CD14-positive monocyte (primary cell): ENCODE measurements around the gene TERB1. TPM values are rescaled to one million over a fixed set of nuclear protein-coding genes. Genes with fewer than 3 reads are reported as not detected.

ENCODE experiments used
- DNase-seq, 3 donors: peaks; one replicate each; pipeline ENCODE4 v3.0.0-alpha.2; 2011 to 2022
- H2AFZ ChIP-seq: 2 replicates; pipeline ENCODE4 v1.6.0; 2012; ENCODE audit warnings: mild to moderate bottlenecking, low read depth, low read length, inconsistent platforms; ENCODE audit not compliant: insufficient read depth, poor library complexity, severe bottlenecking
- H3K27ac ChIP-seq, 2 donors: 1 replicate in 1 of 2; 2 replicates in 1 of 2; pipeline ENCODE4 v1.5.1; 2012 to 2013; ENCODE audit warnings: low read length in 2 of 2, control low read depth in 1 of 2, inconsistent platforms in 1 of 2, low read depth in 1 of 2, mild to moderate bottlenecking in 1 of 2
- H3K27me3 ChIP-seq, 2 donors: one replicate each; pipeline versions ENCODE4 v1.6.0 to v1.6.1; 2011 to 2013; ENCODE audit warnings: low read length in 2 of 2; ENCODE audit not compliant: control insufficient read depth in 2 of 2, insufficient read depth in 2 of 2
- H3K36me3 ChIP-seq, 2 donors: replicated peaks in 1 of 2; 1 replicate in 1 of 2; 2 replicates in 1 of 2; pipeline versions ENCODE4 v1.5.1 to v1.6.1; 2012 to 2013; ENCODE audit warnings: low read length in 2 of 2, control low read depth in 1 of 2, inconsistent platforms in 1 of 2, mild to moderate bottlenecking in 1 of 2; ENCODE audit not compliant: insufficient read depth in 2 of 2, control insufficient read depth in 1 of 2
- H3K4me1 ChIP-seq, 2 donors: 1 replicate in 1 of 2; 2 replicates in 1 of 2; pipeline versions ENCODE4 v1.5.1 to v1.6.1; 2012 to 2013; ENCODE audit warnings: low read length in 2 of 2, control low read depth in 1 of 2, inconsistent platforms in 1 of 2, mild to moderate bottlenecking in 1 of 2, moderate library complexity in 1 of 2; ENCODE audit not compliant: insufficient read depth in 2 of 2, control insufficient read depth in 1 of 2
- H3K4me2 ChIP-seq: replicated peaks from 2 replicates; pipeline ENCODE3; 2012; ENCODE audit warnings: low read length, moderate library complexity, mild to moderate bottlenecking; ENCODE audit not compliant: poor library complexity, severe bottlenecking; ENCODE audit errors: extremely low read depth
- H3K4me3 ChIP-seq, 3 experiments: fragments of 200-600 bp in 1 of 3; sonication (generic) in 1 of 3; replicated peaks in 1 of 3; 1 replicate in 2 of 3; 2 replicates in 1 of 3; pipeline ENCODE4 v1.5.1; 2011 to 2013; ENCODE audit warnings: low read length in 3 of 3, mild to moderate bottlenecking in 3 of 3, control low read depth in 2 of 3, low read depth in 2 of 3, inconsistent platforms in 1 of 3, moderate library complexity in 1 of 3
- H3K79me2 ChIP-seq: 2 replicates; pipeline ENCODE4 v1.6.0; 2012; ENCODE audit warnings: mild to moderate bottlenecking, control low read depth, inconsistent platforms, low read length, moderate library complexity; ENCODE audit not compliant: insufficient read depth
- H3K9ac ChIP-seq: 2 replicates; pipeline ENCODE4 v1.6.0; 2017; ENCODE audit warnings: low read length, mild to moderate bottlenecking; ENCODE audit not compliant: insufficient read depth, poor library complexity, severe bottlenecking
- H3K9me3 ChIP-seq, 2 donors: replicated peaks in 1 of 2; 1 replicate in 1 of 2; 2 replicates in 1 of 2; pipeline versions ENCODE4 v1.5.1 to v1.6.1; 2012 to 2013; ENCODE audit warnings: low read length in 2 of 2, control low read depth in 1 of 2; ENCODE audit not compliant: control insufficient read depth in 1 of 2, insufficient read depth in 1 of 2
- H4K20me1 ChIP-seq: 2 replicates; pipeline ENCODE4 v1.6.0; 2012; ENCODE audit warnings: mild to moderate bottlenecking, low read length, control low read depth, moderate library complexity; ENCODE audit not compliant: insufficient read depth
- H3K27ac Mint-ChIP-seq, 7 donors: one replicate each; pipeline ENCODE4 v1.8.0; 2020; ENCODE audit warnings: mild to moderate bottlenecking in 7 of 7, mixed read lengths in 7 of 7, moderate library complexity in 6 of 7, inconsistent platforms in 2 of 7
- H3K27me3 Mint-ChIP-seq, 3 donors: one replicate each; pipeline ENCODE4 v1.8.0; 2021 to 2022; ENCODE audit warnings: low read depth in 3 of 3, mild to moderate bottlenecking in 3 of 3, mixed read lengths in 3 of 3, moderate library complexity in 3 of 3, inconsistent platforms in 1 of 3
- H3K36me3 Mint-ChIP-seq, 2 donors: one replicate each; pipeline ENCODE4 v1.8.0; 2020; ENCODE audit warnings: mixed read lengths in 2 of 2, inconsistent platforms in 1 of 2, mild to moderate bottlenecking in 1 of 2
- H3K4me1 Mint-ChIP-seq: one replicate; pipeline ENCODE4 v1.8.0; 2020; ENCODE audit warnings: mild to moderate bottlenecking, mixed read lengths
- H3K4me3 Mint-ChIP-seq, 2 donors: one replicate each; pipeline ENCODE4 v1.8.0; 2020; ENCODE audit warnings: mild to moderate bottlenecking in 2 of 2, mixed read lengths in 2 of 2, moderate library complexity in 1 of 2
- H3K9me3 Mint-ChIP-seq, 7 donors: one replicate each; pipeline ENCODE4 v1.8.0; 2020 to 2022; ENCODE audit warnings: mixed read lengths in 7 of 7, mild to moderate bottlenecking in 6 of 7, moderate library complexity in 6 of 7, inconsistent platforms in 2 of 7
- WGBS: methylation state at CpG from one replicate; pipeline ENCODE4 v1.1.5; 2013; ENCODE audit warnings: missing lambda C conversion rate; ENCODE audit not compliant: insufficient coverage; 5-methylcytosine and 5-hydroxymethylcytosine counted together
- intact Hi-C, 2 donors: fragments of 100-400 bp; cut with micrococcal nuclease; formaldehyde crosslinking; loops; one replicate each; pipeline versions ENCODE4 v1.15.0 to v1.15.1; 2023
- polyA plus RNA-seq, 3 donors: library from polyadenylated mRNA; depleted of rRNA in 1 of 3; unstranded in 2 of 3; stranded (reverse) in 1 of 3; fragments of 300-500 nt in 2 of 3; fragments of >200 nt in 1 of 3; fragmentation: Illumina TruSeq in 2 of 3; gene quantifications; 1 replicate in 2 of 3; 2 replicates in 1 of 3; pipeline ENCODE4 v1.2.3, GENCODE V29; 2012 to 2021
- TF ChIP-seq, protein P1 (sequence below): fragments of 200-600 bp; IDR thresholded peaks from one replicate; pipeline ENCODE4 v1.8.0; 2022; ENCODE audit warnings: antibody characterized with exemption, mild to moderate bottlenecking

TERB1 gene
- polyA plus RNA-seq, 3 donors = not detected

GRCh38 chr16:66705790-66706505, 95.4 kb downstream of the TERB1 start:
- H3K36me3 Mint-ChIP-seq = no peaks in the 10 kb centered on the region
- H3K9me3 ChIP-seq = no peaks in the 10 kb centered on the region
- no peak overlapping the region for H3K4me3 Mint-ChIP-seq
- H2AFZ ChIP-seq = no peak overlapping the region
- H3K9me3 Mint-ChIP-seq = peaks cover 0 to 3% (median 0%) of the 10 kb centered on the region in 7 donors
- no peak overlapping the region for H3K4me3 ChIP-seq
- H3K27ac ChIP-seq = no peak overlapping the region
- intact Hi-C loops = no loop called here
- DNase-seq = no peak
- peaks cover 35% of the 10 kb centered on the region for H3K4me1 Mint-ChIP-seq
- no peaks in the 10 kb centered on the region for H3K36me3 ChIP-seq
- peaks cover 2 to 5% (median 2%) of the 10 kb centered on the region in 3 donors for H3K27me3 Mint-ChIP-seq
- WGBS = 100% methylated on average over 8 of the region's 11 CpGs
- peaks cover 32 to 35% of the 10 kb centered on the region in 2 donors for H3K4me1 ChIP-seq
- no peaks in the 10 kb centered on the region for H4K20me1 ChIP-seq
- H3K9ac ChIP-seq = no peak overlapping the region
- no peaks in the 10 kb centered on the region for H3K27me3 ChIP-seq
- no peak overlapping the region for H3K4me2 ChIP-seq
- H3K27ac Mint-ChIP-seq = no peak overlapping the region
- TF ChIP-seq, protein P1, sequence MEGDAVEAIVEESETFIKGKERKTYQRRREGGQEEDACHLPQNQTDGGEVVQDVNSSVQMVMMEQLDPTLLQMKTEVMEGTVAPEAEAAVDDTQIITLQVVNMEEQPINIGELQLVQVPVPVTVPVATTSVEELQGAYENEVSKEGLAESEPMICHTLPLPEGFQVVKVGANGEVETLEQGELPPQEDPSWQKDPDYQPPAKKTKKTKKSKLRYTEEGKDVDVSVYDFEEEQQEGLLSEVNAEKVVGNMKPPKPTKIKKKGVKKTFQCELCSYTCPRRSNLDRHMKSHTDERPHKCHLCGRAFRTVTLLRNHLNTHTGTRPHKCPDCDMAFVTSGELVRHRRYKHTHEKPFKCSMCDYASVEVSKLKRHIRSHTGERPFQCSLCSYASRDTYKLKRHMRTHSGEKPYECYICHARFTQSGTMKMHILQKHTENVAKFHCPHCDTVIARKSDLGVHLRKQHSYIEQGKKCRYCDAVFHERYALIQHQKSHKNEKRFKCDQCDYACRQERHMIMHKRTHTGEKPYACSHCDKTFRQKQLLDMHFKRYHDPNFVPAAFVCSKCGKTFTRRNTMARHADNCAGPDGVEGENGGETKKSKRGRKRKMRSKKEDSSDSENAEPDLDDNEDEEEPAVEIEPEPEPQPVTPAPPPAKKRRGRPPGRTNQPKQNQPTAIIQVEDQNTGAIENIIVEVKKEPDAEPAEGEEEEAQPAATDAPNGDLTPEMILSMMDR = no peak
- no peaks in the 10 kb centered on the region for H3K79me2 ChIP-seq

Other genes with a start within 250 kb of the TERB1 start
- 100 to 1,000 TPM; 285 to 430 (median 374) TPM for gene CKLF, start 249.0 kb downstream of the TERB1 start, polyA plus RNA-seq
- 1 to 10 TPM; 1.6 to 3.3 (median 2.5) TPM for gene CMTM1, start 235.1 kb downstream of the TERB1 start, polyA plus RNA-seq
- gene CMTM2, start 222.1 kb downstream of the TERB1 start, polyA plus RNA-seq = 10 to 100 TPM; 11.0 to 41.6 (median 39.1) TPM
- gene CMTM3, start 196.9 kb downstream of the TERB1 start, polyA plus RNA-seq = 100 to 1,000 TPM; 125 to 131 (median 126) TPM
- gene CMTM4, start 104.8 kb downstream of the TERB1 start, polyA plus RNA-seq = 10 to 100 TPM in 1 of 3 donors, under 1 TPM in 2; 0.41 to 21.2 (median 0.45) TPM
- 100 to 1,000 TPM in 1 of 3 donors, 10 to 100 TPM in 2; 14.9 to 125 (median 23.9) TPM for gene DYNC1LI2, start 50.0 kb downstream of the TERB1 start, polyA plus RNA-seq
- gene NAE1, start 29.4 kb upstream of the TERB1 start, polyA plus RNA-seq = 10 to 100 TPM; 10.8 to 18.6 (median 16.8) TPM
- not detected for gene CA7, start 42.8 kb upstream of the TERB1 start, polyA plus RNA-seq
- 1 to 10 TPM in 1 of 3 donors, not detected in 2; 1.1 TPM for gene PDP2, start 78.9 kb upstream of the TERB1 start, polyA plus RNA-seq
- not detected for gene CDH16, start 117.3 kb upstream of the TERB1 start, polyA plus RNA-seq
- gene RRAD, start 124.0 kb upstream of the TERB1 start, polyA plus RNA-seq = 1 to 10 TPM in 1 of 3 donors, under 1 TPM in 2; 0.42 to 1.9 (median 0.55) TPM
- gene CIAO2B, start 132.8 kb upstream of the TERB1 start, polyA plus RNA-seq = 100 to 1,000 TPM; 121 to 140 (median 132) TPM
- 10 to 100 TPM; 14.0 to 29.0 (median 23.2) TPM for gene CES2, start 133.9 kb upstream of the TERB1 start, polyA plus RNA-seq
- gene CES3, start 159.7 kb upstream of the TERB1 start, polyA plus RNA-seq = under 1 TPM in 1 of 3 donors, not detected in 2; 0.48 TPM
- 10 to 100 TPM in 1 of 3 donors, 1 to 10 TPM in 2; 3.3 to 47.6 (median 4.1) TPM for gene CES4A, start 187.0 kb upstream of the TERB1 start, polyA plus RNA-seq
- 10 to 100 TPM; 28.3 to 45.4 (median 29.5) TPM for gene CBFB, start 227.6 kb upstream of the TERB1 start, polyA plus RNA-seq